Stimulated activated CD4-positive, alpha-beta T cell treated with anti-CD3 and anti-CD28 coated beads, Interleukin-12 subunit alpha, Interleukin-12 subunit beta, amount 100 ng/mL, for 4 hours (primary cell): ENCODE results near the gene STX11.

Experiments used
- DNase-seq: peaks from one replicate; pipeline ENCODE4 v3.0.0-alpha.2; 2020

The STX11 gene

GRCh38 chr6:144216668-144217218 lies 66.4 kb downstream of the STX11 start:
- no peak for DNase-seq

- no peak for DNase-seq
Measured at GRCh38 chr6:144217264-144217663, 66.9 kb downstream of the STX11 start.

GRCh38 chr6:144217797-144218196 lies 67.5 kb downstream of the STX11 start:
- DNase-seq = no peak

GRCh38 chr6:144219056-144219685 lies 68.9 kb downstream of the STX11 start:
- no peak for DNase-seq

- DNase-seq = no peak
Measured at GRCh38 chr6:144220031-144220790, 69.9 kb downstream of the STX11 start.

- no peak for DNase-seq
Measured at GRCh38 chr6:144223686-144224085, 73.4 kb downstream of the STX11 start.

GRCh38 chr6:144231721-144232120 lies 81.4 kb downstream of the STX11 start:
- DNase-seq = no peak

- no peak for DNase-seq
Measured at GRCh38 chr6:144232176-144232831, 82.0 kb downstream of the STX11 start.

GRCh38 chr6:144232832-144233230 lies 82.5 kb downstream of the STX11 start:
- no peak for DNase-seq

GRCh38 chr6:144234399-144234798 lies 84.1 kb downstream of the STX11 start:
- DNase-seq = no peak

GRCh38 chr6:144234935-144235334 lies 84.6 kb downstream of the STX11 start:
- no peak for DNase-seq
